NT2/D1 (cell line): ENCODE results near the gene SCARB1.

Source experiments
- DNase-seq: peaks from one replicate; pipeline ENCODE4 v3.0.0-alpha.2; 2011; ENCODE audit warnings: low read depth, low spot score
- H3K27me3 ChIP-seq: 2 replicates; pipeline ENCODE4 v1.6.0; 2011; ENCODE audit warnings: mild to moderate bottlenecking; ENCODE audit not compliant: insufficient read length, insufficient read depth
- H3K36me3 ChIP-seq: 2 replicates; pipeline ENCODE4 v1.6.1; 2011; ENCODE audit warnings: mild to moderate bottlenecking, low read length, mixed read lengths; ENCODE audit not compliant: insufficient read depth, insufficient read length
- H3K4me1 ChIP-seq: 2 replicates; pipeline ENCODE4 v1.5.1; 2011; ENCODE audit not compliant: insufficient read depth, insufficient read length
- H3K4me3 ChIP-seq: 2 replicates; pipeline ENCODE4 v1.5.1; 2011; ENCODE audit warnings: low read depth; ENCODE audit not compliant: insufficient read length
- H3K9ac ChIP-seq: 2 replicates; pipeline ENCODE4 v1.6.0; 2011; ENCODE audit warnings: low read depth; ENCODE audit not compliant: insufficient read length
- H3K9me3 ChIP-seq: 2 replicates; pipeline ENCODE4 v1.5.1; 2011; ENCODE audit warnings: mild to moderate bottlenecking, low read length; ENCODE audit not compliant: insufficient read depth
- SUZ12 ChIP-seq: IDR thresholded peaks from 2 replicates; pipeline ENCODE4 v1.6.1; 2011; ENCODE audit not compliant: insufficient read length, insufficient read depth; ENCODE audit errors: extremely low read depth
- YY1 ChIP-seq: IDR thresholded peaks from 2 replicates; pipeline ENCODE4 v1.6.1; 2011; ENCODE audit not compliant: insufficient read length, insufficient read depth
- ZNF274 ChIP-seq: IDR thresholded peaks from 2 replicates; pipeline ENCODE4 v1.6.1; 2011; ENCODE audit warnings: mild to moderate bottlenecking, low read depth, low read length

Gene SCARB1

GRCh38 chr12:124808272-124808671 is 55.4 kb downstream of the SCARB1 start:
- Histone ChIP-seq H3K36me3 (peaks cover 66% of the 10 kb centered on the region), H3K9me3 (peaks cover 9% of the 10 kb centered on the region; the same call in 1 of the 2 replicates), H3K9ac (no peak overlapping the region), H3K4me3 (no peak overlapping the region), H3K27me3 (no peaks in the 10 kb centered on the region), H3K4me1 (peaks cover 8% of the 10 kb centered on the region)
- no peak for DNase-seq
- TF ChIP-seq YY1 = no peak
- TF ChIP-seq SUZ12 = no peak
- no peak for TF ChIP-seq ZNF274

GRCh38 chr12:124805876-124806668 is 57.6 kb downstream of the SCARB1 start:
- no peak overlapping the region for H3K4me3 ChIP-seq
- TF ChIP-seq YY1 (no peak), ZNF274 (no peak), SUZ12 (no peak)
- H3K9ac ChIP-seq = no peak overlapping the region
- DNase-seq = no peak
- H3K27me3 ChIP-seq = no peaks in the 10 kb centered on the region
- H3K36me3 ChIP-seq = peaks cover 59% of the 10 kb centered on the region
- H3K9me3 ChIP-seq = no peaks in the 10 kb centered on the region; the same call in 1 of the 2 replicates
- H3K4me1 ChIP-seq = peaks cover 8% of the 10 kb centered on the region

DNA sequence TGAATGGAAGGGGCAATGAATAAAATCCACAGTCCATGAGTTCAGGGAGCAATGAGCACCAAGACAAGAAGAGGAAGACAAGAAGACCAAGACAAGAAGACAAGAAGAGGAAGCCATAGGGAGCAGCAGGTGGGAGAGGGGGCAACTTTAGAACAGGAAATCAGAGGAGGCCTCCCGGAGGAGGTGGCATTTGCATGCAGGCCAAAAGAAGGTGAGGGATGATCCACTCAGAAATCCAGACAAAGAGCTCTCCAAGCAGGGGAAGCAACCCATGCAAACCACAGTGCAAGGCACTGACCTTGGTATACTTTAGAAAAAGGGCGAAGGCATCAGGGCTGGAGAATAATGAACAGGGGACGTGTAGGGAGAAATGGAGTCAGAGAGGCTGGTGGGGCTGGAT is 58.6 kb downstream of the SCARB1 start:
- peaks cover 8% of the 10 kb centered on the region for H3K4me1 ChIP-seq
- no peaks in the 10 kb centered on the region; the same call in 1 of the 2 replicates for H3K9me3 ChIP-seq
- H3K27me3 ChIP-seq = no peaks in the 10 kb centered on the region
- TF ChIP-seq SUZ12 (no peak), ZNF274 (no peak), YY1 (no peak)
- H3K4me3 ChIP-seq = no peak overlapping the region
- no peak overlapping the region for H3K9ac ChIP-seq
- DNase-seq = no peak
- H3K36me3 ChIP-seq = peaks cover 59% of the 10 kb centered on the region

- Histone ChIP-seq H3K9ac (no peak overlapping the region), H3K27me3 (no peaks in the 10 kb centered on the region), H3K4me3 (no peak overlapping the region), H3K4me1 (peaks cover 8% of the 10 kb centered on the region), H3K9me3 (no peaks in the 10 kb centered on the region; the same call in 1 of the 2 replicates), H3K36me3 (peaks cover 60% of the 10 kb centered on the region)
- TF ChIP-seq YY1 = no peak
- no peak for TF ChIP-seq SUZ12
- TF ChIP-seq ZNF274 = no peak
- DNase-seq = no peak
Measured at GRCh38 chr12:124804011-124804621, 59.5 kb downstream of the SCARB1 start.

- Histone ChIP-seq H3K36me3 (peaks cover 61% of the 10 kb centered on the region), H3K9ac (no peak overlapping the region), H3K4me3 (no peak overlapping the region), H3K4me1 (peaks cover 4% of the 10 kb centered on the region), H3K27me3 (no peaks in the 10 kb centered on the region), H3K9me3 (no peaks in the 10 kb centered on the region; the same call in 1 of the 2 replicates)
- TF ChIP-seq SUZ12 (no peak), YY1 (no peak)
- DNase-seq = no peak
Measured at GRCh38 chr12:124802361-124802760, 61.3 kb downstream of the SCARB1 start.

DNA sequence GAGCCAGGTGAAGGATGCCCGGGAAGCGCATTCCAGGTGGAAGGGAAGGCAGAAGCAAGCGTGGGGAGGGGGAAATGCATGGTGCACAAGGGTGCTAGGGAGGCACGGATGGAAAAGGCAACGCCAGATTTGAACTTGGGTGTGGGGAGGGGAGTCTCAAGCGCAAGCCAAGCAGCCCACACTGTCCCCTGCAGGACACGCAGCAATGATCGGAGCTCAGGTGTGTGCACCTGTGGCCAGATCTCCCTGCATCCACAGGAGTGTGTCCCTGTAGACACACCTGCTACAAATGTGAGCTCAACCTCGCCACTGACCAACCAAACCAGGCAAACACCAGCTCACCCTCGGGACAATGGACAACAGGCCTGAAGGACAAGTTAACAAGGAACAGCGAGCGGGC is 63.2 kb downstream of the SCARB1 start:
- DNase-seq = no peak
- TF ChIP-seq ZNF274 (no peak), SUZ12 (no peak), YY1 (no peak)
- Histone ChIP-seq H3K4me1 (peaks cover 4% of the 10 kb centered on the region), H3K4me3 (no peak overlapping the region), H3K9me3 (no peaks in the 10 kb centered on the region; the same call in 1 of the 2 replicates), H3K36me3 (peaks cover 52% of the 10 kb centered on the region), H3K9ac (no peak overlapping the region), H3K27me3 (no peaks in the 10 kb centered on the region)

- no peak for TF ChIP-seq SUZ12
- no peak for TF ChIP-seq YY1
- TF ChIP-seq ZNF274 = no peak
- Histone ChIP-seq H3K9ac (no peak overlapping the region), H3K4me3 (no peak overlapping the region), H3K36me3 (peaks cover 35% of the 10 kb centered on the region), H3K9me3 (no peaks in the 10 kb centered on the region), H3K27me3 (no peaks in the 10 kb centered on the region), H3K4me1 (no peaks in the 10 kb centered on the region)
- no peak for DNase-seq
Measured at GRCh38 chr12:124797321-124797720, 66.3 kb downstream of the SCARB1 start.
